K562 (cell line): ENCODE data around the gene MESP1. TPM values are rescaled to one million over a fixed set of nuclear protein-coding genes. Genes with fewer than 3 reads are reported as not detected.

Experiments
- ATF4 ChIP-seq: fragments of 450-650 bp; formaldehyde crosslinking; IDR thresholded peaks from 2 replicates; pipeline ENCODE4 v1.4.0; 2022; ENCODE audit warnings: mild to moderate bottlenecking, moderate library complexity
- BMI1 ChIP-seq: fragments of 150-350 bp; IDR thresholded peaks from 2 replicates; pipeline ENCODE4 v1.6.1; 2014; ENCODE audit warnings: low read length
- CBX1 ChIP-seq: sonication (generic); IDR thresholded peaks from 2 replicates; pipeline ENCODE4 v1.6.1; 2016; ENCODE audit warnings: antibody characterized with exemption, low read depth, mild to moderate bottlenecking
- DPF2 ChIP-seq: fragments of 450-650 bp; IDR thresholded peaks from 2 replicates; pipeline ENCODE4 v1.6.1; 2016
- EHMT2 ChIP-seq: fragments of 450-650 bp; IDR thresholded peaks from 2 replicates; pipeline ENCODE4 v1.6.1; 2018; ENCODE audit warnings: antibody characterized with exemption
- ESRRA ChIP-seq: fragments of 450-650 bp; IDR thresholded peaks from 2 replicates; pipeline ENCODE4 v1.6.1; 2014; ENCODE audit warnings: low read depth, mild to moderate bottlenecking, moderate library complexity, borderline replicate concordance
- HDGF ChIP-seq: fragments of 450-650 bp; IDR thresholded peaks from 2 replicates; pipeline ENCODE4 v1.6.1; 2016
- KAT2B ChIP-seq: IDR thresholded peaks from one replicate; pipeline ENCODE4 v1.6.1; 2012; ENCODE audit warnings: low read depth, mild to moderate bottlenecking, control low read depth, inconsistent platforms, low read length, moderate library complexity
- LEF1 ChIP-seq: fragments of 450-650 bp; IDR thresholded peaks from 2 replicates; pipeline ENCODE4 v1.6.1; 2016; ENCODE audit warnings: mild to moderate bottlenecking
- MED1 ChIP-seq: sonication (generic); formaldehyde crosslinking; IDR thresholded peaks from 2 replicates; pipeline ENCODE4 v1.8.1; 2023; ENCODE audit warnings: missing genetic modification reagents, borderline replicate concordance
- POU5F1 ChIP-seq: fragments of 150-350 bp; IDR thresholded peaks from 2 replicates; pipeline ENCODE4 v1.6.1; 2014; ENCODE audit warnings: borderline replicate concordance, low read length, low read depth, mild to moderate bottlenecking; ENCODE audit not compliant: partially characterized antibody
- PTRF ChIP-seq: fragments of 450-650 bp; IDR thresholded peaks from 2 replicates; pipeline ENCODE4 v1.6.1; 2016; ENCODE audit warnings: mild to moderate bottlenecking, missing genetic modification characterization, missing compliant biosample characterization
- RAD21 ChIP-seq, 2 experiments: fragments of 250-450 bp in 1 of 2; fragments of 450-650 bp in 1 of 2; sonication (Bioruptor Pico) in 1 of 2; formaldehyde crosslinking in 1 of 2; IDR thresholded peaks in 1 of 2; conservative IDR thresholded peaks in 1 of 2; 2 replicates each; pipeline versions ENCODE4 v1.4.0 to v1.8.0; 2020 to 2022; ENCODE audit warnings: mild to moderate bottlenecking in 2 of 2, moderate library complexity in 1 of 2
- SMARCB1 ChIP-seq: IDR thresholded peaks from 2 replicates; pipeline ENCODE4 v1.6.1; 2011; ENCODE audit warnings: improper control_type of control experiment, low read depth; ENCODE audit not compliant: insufficient read length
- ZBTB8A ChIP-seq: fragments of 450-650 bp; IDR thresholded peaks from 2 replicates; pipeline ENCODE4 v1.6.1; 2018; ENCODE audit warnings: mild to moderate bottlenecking, moderate library complexity; ENCODE audit not compliant: partially characterized antibody
- ZC3H8 ChIP-seq: fragments of 450-650 bp; IDR thresholded peaks from 2 replicates; pipeline ENCODE4 v1.6.1; 2017
- ZNF324 ChIP-seq: fragments of 250-450 bp; sonication (Bioruptor Pico); IDR thresholded peaks from 2 replicates; pipeline ENCODE4 v1.4.0; 2020; ENCODE audit warnings: mild to moderate bottlenecking
- ZNF764 ChIP-seq: fragments of 250-450 bp; sonication (Bioruptor Pico); IDR thresholded peaks from 2 replicates; pipeline ENCODE4 v1.4.0; 2020; ENCODE audit warnings: low read depth, mild to moderate bottlenecking, moderate library complexity
- polyA plus RNA-seq, 8 experiments: library from polyadenylated mRNA; depleted of rRNA in 4 of 8; stranded (reverse) in 5 of 8; unstranded in 3 of 8; fragments of >200 nt; fragmentation: Nextera tagmentation in 2 of 8; fragmentation: Illumina TruSeq in 1 of 8; extraction: Ambion mirVana in 2 of 8; extraction: Trizol in 1 of 8; gene quantifications; 2 replicates each; pipeline versions ENCODE4 v1.2.1 to v1.2.3, GENCODE V29; 2011 to 2014; ENCODE audit warnings: inconsistent platforms in 1 of 8, missing spikeins in 1 of 8
- total RNA-seq, 7 experiments: library from RNA; depleted of rRNA in 6 of 7; stranded (reverse); fragments of >200 nt in 6 of 7; fragmentation: Illumina TruSeq in 2 of 7; extraction: Trizol in 2 of 7; gene quantifications; 2 replicates each; pipeline versions ENCODE4 v1.2.1 to v1.2.3, GENCODE V29; 2011 to 2021; ENCODE audit warnings: low replicate concordance in 1 of 7
- TF ChIP-seq, protein P1 (sequence below): IDR thresholded peaks from 2 replicates; pipeline ENCODE4 v1.6.1; 2011; ENCODE audit warnings: borderline replicate concordance, low read depth, mild to moderate bottlenecking, moderate library complexity, low read length; ENCODE audit not compliant: insufficient read depth, poor library complexity, severe bottlenecking
- TF ChIP-seq, protein P2 (sequence below): fragments of 250-450 bp; sonication (Bioruptor Pico); IDR thresholded peaks from 2 replicates; pipeline ENCODE4 v1.4.0; 2020; ENCODE audit warnings: borderline replicate concordance
- TF ChIP-seq, protein P3 (sequence below): fragments of 250-450 bp; sonication (Bioruptor Pico); IDR thresholded peaks from 2 replicates; pipeline ENCODE4 v1.5.0; 2021
- TF ChIP-seq, protein P4 (sequence below): fragments of 250-450 bp; sonication (Bioruptor Pico); IDR thresholded peaks from 2 replicates; pipeline ENCODE4 v1.8.0; 2022; ENCODE audit warnings: inconsistent platforms, mild to moderate bottlenecking, moderate library complexity, borderline replicate concordance

The MESP1 gene
- total and polyA plus RNA-seq, 9 of the 15 experiments (the other 6 are each of a cell fraction or from before 2014, with no cell fraction given): 0.14 to 1.1 (median 0.36) TPM; not detected in 4

DNA sequence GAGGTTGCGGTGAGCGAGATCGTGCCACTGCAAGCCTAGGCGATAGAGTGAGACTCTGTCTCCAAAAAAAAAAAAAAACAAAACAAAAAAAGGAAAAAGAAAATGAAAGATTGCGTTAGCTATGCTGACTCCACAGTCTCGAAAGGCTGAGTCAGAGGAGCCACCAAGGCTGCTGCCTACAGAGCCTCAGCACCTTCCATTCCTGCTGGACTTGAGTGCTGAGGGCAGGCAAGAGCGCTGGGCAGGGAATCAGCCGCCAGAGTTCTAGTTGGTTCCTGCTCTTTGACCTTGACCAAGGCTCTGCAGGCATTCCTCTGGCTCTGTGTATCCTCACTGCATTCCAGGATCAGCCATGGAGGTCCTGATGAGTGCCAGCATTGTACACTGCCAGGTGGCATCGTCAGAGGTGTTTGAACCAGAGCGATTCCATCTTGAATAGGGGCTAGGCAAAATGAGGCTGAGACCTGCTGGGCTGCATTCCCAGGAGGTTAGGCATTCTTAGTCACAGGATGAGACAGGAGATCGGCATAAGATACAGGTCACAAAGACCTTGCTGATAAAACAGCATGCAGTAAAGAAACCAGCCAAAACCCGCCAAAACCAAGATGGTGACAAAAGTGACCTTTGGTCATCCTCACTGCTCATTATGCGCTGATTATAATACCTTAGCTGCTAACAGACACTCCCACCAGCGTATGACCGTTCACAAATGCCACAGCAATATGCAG, 31.0 kb upstream of the MESP1 start (continued):
- peak; percentile 93 for TF ChIP-seq ATF4
- TF ChIP-seq BMI1: no peak
- peak; percentile 67; the same call in 1 of the 2 replicates for TF ChIP-seq DPF2
- TF ChIP-seq, protein P1, sequence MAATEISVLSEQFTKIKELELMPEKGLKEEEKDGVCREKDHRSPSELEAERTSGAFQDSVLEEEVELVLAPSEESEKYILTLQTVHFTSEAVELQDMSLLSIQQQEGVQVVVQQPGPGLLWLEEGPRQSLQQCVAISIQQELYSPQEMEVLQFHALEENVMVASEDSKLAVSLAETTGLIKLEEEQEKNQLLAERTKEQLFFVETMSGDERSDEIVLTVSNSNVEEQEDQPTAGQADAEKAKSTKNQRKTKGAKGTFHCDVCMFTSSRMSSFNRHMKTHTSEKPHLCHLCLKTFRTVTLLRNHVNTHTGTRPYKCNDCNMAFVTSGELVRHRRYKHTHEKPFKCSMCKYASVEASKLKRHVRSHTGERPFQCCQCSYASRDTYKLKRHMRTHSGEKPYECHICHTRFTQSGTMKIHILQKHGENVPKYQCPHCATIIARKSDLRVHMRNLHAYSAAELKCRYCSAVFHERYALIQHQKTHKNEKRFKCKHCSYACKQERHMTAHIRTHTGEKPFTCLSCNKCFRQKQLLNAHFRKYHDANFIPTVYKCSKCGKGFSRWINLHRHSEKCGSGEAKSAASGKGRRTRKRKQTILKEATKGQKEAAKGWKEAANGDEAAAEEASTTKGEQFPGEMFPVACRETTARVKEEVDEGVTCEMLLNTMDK: no peak
- no peak for TF ChIP-seq SMARCB1
- TF ChIP-seq POU5F1: no peak
- no peak for TF ChIP-seq ZBTB8A
- TF ChIP-seq KAT2B: no peak
- TF ChIP-seq, protein P2, sequence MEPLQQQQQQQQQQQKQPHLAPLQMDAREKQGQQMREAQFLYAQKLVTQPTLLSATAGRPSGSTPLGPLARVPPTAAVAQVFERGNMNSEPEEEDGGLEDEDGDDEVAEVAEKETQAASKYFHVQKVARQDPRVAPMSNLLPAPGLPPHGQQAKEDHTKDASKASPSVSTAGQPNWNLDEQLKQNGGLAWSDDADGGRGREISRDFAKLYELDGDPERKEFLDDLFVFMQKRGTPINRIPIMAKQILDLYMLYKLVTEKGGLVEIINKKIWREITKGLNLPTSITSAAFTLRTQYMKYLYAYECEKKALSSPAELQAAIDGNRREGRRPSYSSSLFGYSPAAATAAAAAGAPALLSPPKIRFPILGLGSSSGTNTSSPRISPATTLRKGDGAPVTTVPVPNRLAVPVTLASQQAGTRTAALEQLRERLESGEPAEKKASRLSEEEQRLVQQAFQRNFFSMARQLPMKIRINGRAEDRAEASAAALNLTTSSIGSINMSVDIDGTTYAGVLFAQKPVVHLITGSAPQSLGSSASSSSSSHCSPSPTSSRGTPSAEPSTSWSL (CRISPR knock-in tag): peak; percentile 99
- peak; percentile 68; the same call in 1 of the 2 replicates for TF ChIP-seq ESRRA
- TF ChIP-seq, protein P3, sequence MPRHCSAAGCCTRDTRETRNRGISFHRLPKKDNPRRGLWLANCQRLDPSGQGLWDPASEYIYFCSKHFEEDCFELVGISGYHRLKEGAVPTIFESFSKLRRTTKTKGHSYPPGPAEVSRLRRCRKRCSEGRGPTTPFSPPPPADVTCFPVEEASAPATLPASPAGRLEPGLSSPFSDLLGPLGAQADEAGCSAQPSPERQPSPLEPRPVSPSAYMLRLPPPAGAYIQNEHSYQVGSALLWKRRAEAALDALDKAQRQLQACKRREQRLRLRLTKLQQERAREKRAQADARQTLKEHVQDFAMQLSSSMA (CRISPR knock-in tag): peak; percentile 65; the same call in 1 of the 2 replicates
- TF ChIP-seq, protein P4, sequence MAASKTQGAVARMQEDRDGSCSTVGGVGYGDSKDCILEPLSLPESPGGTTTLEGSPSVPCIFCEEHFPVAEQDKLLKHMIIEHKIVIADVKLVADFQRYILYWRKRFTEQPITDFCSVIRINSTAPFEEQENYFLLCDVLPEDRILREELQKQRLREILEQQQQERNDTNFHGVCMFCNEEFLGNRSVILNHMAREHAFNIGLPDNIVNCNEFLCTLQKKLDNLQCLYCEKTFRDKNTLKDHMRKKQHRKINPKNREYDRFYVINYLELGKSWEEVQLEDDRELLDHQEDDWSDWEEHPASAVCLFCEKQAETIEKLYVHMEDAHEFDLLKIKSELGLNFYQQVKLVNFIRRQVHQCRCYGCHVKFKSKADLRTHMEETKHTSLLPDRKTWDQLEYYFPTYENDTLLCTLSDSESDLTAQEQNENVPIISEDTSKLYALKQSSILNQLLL: no peak
- TF ChIP-seq CBX1: no peak
- peak in 1 of 2 experiments; percentile 37; a peak in 1 of 4 replicates for TF ChIP-seq RAD21 (CRISPR knock-in tag; conservative IDR thresholded peaks at IDR 0.05 in 1 of 2, IDR thresholded peaks at IDR 0.05 in 1 of 2)
- 0 out of 2 replicates have a peak, but pooled peaks have one; percentile 10 for TF ChIP-seq EHMT2
- TF ChIP-seq ZC3H8: no peak
- TF ChIP-seq HDGF: no peak
- TF ChIP-seq ZNF324 (CRISPR knock-in tag): peak; percentile 92
- TF ChIP-seq PTRF: peak; percentile 98
- TF ChIP-seq LEF1: peak; percentile 46; the same call in 1 of the 2 replicates
- peak; percentile 86 for TF ChIP-seq ZNF764
- no peak for TF ChIP-seq MED1 (CRISPR knock-in tag)
